Activated CD8-positive, alpha-beta memory T cell treated with anti-CD3 and anti-CD28 coated beads for 24 hours (primary cell): ENCODE data around the gene DGKD.
A peak's percentile ranks its signal among the peaks of the same experiment; 100 is the strongest.
"Not testable (repeated sequence)": the region's sequence is repeated elsewhere in the genome, so short reads cannot be mapped to it uniquely, and the experiment has no call there.

Experiments
- DNase-seq: peaks from one replicate; pipeline ENCODE4 v3.0.0-alpha.2; 2020

DGKD gene

GRCh38 chr2:233353769-233354499 lies at the start of gene DGKD:
Gene DGKD, plus strand, starts transcription at chr2:233354494. Its CDS starts 25 bp downstream, at chr2:233354519.
- DNase-seq = peak; percentile 91

- no peak for DNase-seq
Observed at GRCh38 chr2:233307565-233307964, 46.7 kb upstream of the DGKD start, which contains the start of gene SAG. Gene SAG, plus strand, starts transcription at chr2:233307816. Its CDS starts 1,374 bp downstream, at chr2:233309190.

- DNase-seq = no peak
Observed at GRCh38 chr2:233311241-233311926, 42.9 kb upstream of the DGKD start.

GRCh38 chr2:233312874-233313273 lies 41.4 kb upstream of the DGKD start:
- DNase-seq = no peak

- no peak for DNase-seq
Observed at GRCh38 chr2:233314180-233314925, 39.9 kb upstream of the DGKD start.

- no peak for DNase-seq
Observed at GRCh38 chr2:233317196-233317943, 36.9 kb upstream of the DGKD start.

DNA sequence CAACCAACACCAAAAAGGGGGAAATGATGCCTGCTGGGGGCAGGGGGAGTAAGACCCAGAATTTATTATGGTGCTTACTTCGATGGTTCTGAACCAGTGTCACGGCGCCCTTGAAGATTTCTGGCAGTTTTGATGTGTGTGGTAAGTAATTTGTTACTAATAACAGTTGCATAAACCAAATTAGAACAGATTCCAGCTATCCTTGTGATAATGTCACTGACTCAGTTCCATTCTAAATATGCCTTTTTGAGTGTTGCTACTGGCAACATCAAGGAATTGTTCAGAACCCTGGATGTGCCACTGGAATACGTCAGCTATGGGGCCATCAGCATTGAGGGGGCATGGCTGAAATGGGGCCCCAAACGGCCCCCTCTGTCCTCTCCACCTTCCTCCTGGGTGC lies 35.0 kb upstream of the DGKD start:
- DNase-seq = no peak

DNA sequence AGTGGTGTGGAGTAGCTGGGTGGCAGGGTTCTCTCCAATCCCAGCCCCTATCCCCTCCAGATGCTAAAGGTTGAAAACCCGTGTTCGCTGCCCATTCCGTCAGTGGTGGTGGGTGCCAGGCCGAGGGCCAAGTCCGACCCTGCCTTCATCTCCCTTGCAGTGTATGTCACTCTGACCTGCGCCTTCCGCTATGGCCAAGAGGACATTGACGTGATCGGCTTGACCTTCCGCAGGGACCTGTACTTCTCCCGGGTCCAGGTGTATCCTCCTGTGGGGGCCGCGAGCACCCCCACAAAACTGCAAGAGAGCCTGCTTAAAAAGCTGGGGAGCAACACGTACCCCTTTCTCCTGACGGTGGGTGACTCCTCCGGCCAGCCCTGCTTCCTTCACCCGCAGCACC lies 33.8 kb upstream of the DGKD start:
- DNase-seq = no peak

DNA sequence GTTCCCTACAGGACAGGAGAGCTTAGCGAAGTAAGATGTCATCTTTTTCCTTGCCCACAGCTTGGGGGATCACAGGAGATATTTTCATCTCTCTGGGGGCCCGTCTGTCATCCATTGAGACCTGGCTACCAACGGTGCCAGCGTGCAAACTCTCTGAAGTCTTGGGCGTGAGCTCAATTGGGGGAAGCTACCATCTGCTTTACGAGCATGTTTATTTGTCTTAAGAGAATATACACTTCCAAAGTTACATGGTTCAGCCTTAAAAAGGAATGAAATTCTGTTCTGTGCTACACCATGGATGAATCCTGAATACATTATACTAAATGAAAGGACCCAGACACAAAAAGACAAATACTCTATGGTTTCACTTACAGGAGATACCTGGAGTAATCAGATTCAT lies 33.1 kb upstream of the DGKD start:
- no peak for DNase-seq

GRCh38 chr2:233323851-233324250 lies 30.4 kb upstream of the DGKD start:
- DNase-seq = no peak

GRCh38 chr2:233325256-233325655 lies 29.0 kb upstream of the DGKD start:
- DNase-seq = no peak

- DNase-seq = no peak
Observed at GRCh38 chr2:233325814-233326213, 28.5 kb upstream of the DGKD start.

DNA sequence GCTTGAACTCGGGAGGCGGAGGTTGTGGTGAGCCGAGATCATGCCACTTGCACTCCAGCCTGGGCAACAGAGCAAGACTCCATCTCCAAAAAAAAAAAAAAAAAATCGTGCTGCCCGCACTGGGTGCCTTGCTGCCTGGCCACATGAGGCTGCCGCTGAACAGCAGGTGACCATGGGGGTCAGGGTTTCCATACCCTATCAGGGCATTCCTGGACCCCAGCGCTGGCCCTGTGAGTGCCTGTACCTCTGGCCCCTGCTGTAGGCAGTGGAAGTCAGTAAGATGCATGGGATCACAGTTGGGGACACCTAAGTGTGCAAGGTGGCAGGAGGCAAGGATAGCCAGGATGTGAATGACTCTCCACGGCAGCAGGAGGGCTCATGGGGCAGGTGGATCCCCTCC lies 27.8 kb upstream of the DGKD start:
- DNase-seq = no peak

DNA sequence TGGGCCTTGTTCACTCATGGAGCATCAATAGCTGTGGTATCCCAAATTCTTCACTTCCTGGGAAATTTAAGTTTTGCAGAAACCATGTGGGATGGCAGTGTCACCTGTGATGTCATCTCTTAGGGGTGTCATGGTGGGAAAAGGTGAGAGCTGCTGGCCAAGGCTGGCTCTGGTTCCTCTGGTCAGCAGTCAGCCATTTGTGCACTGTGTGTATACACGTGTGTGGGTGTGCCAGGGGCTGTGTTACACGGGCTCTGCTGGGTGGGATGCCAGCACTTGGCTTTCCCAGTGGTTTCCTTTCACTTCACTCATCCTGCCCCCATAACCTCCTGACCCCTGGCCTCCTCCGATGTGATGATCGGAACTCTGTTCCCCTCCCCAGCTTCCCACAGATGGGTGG lies 25.4 kb upstream of the DGKD start:
- DNase-seq = no peak

- no peak for DNase-seq
Observed at GRCh38 chr2:233329489-233330135, 24.7 kb upstream of the DGKD start.

GRCh38 chr2:233331536-233331935 lies 22.8 kb upstream of the DGKD start:
- DNase-seq = peak; percentile 84

DNA sequence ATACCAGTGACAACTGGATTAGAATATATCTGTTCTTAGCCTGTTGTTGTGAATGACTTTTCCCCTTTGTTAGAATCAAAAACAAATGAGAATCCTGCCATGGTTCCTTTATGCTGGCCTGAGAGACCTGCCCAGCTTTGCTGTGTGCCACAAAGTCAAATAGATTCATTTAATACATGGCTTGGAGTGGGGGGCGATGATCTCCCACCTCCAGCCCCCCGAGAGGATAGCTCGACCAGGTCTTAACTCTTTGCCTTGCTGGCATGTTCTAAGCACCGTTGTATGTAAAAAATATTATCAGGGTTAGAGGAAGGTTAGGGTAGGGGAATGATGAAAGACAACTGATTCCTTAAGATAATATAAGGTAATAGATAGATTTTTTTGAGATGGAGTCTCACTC lies 22.2 kb upstream of the DGKD start:
- no peak for DNase-seq

- DNase-seq = no peak
Observed at GRCh38 chr2:233334915-233335314, 19.4 kb upstream of the DGKD start.

DNA sequence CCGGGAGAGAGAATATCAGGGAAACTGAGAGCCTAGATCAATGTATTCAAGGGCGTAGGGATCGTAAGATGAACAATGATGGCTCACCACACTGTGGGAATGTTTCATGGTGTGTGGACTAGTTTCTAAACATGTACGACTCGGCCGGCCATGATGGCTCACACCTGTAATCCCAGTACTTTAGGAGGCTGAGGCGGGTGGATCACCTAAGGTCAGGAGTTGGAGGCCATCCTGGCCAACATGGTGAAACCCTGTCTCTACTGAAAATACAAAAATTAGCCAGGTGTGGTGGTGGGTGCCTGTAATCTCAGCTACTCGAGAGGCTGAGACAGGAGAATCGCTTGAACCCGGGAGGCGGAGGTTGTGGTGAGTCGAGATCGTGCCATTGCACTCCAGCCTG lies 18.2 kb upstream of the DGKD start:
- DNase-seq = not testable (repeated sequence)

DNA sequence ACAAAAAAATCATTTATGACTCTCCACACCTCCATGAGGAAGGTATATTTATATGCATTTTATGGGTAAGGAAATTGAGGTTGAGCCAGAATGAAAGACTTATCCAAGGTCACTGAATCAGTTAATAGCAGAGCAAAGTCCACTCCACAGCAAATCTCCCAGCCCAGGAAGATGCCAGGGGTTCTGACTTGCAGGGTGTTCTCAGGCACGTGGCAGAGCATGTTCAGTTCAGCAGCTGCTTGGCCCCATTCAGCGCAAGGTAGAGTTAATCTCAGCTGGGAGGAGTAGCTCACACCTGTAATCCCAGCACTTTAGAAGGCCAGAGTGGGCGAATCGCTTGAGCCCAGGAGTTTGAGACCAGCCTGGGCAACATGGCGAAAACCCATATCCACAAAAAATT lies 17.8 kb upstream of the DGKD start:
- DNase-seq = no peak

DNA sequence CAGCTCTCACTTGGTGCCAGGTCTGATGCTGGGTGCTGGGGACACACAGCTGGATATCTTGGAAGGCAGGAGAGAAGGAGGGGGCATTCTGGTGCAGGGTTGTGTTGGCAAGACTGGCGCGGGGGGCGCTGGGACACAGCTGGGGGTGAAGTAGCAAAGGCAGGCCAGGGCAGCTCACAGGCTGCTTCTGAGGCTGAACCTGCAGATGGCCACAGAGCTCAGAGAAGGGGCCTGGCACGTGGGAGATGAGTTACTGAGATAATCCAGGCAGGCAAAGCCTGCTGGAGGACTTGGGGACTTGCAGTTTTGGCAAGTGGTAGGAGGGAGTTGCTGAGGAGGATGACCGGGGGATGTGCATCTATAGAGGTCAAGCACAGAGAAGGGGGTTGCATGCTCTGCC lies 16.2 kb upstream of the DGKD start:
- DNase-seq = no peak

DNA sequence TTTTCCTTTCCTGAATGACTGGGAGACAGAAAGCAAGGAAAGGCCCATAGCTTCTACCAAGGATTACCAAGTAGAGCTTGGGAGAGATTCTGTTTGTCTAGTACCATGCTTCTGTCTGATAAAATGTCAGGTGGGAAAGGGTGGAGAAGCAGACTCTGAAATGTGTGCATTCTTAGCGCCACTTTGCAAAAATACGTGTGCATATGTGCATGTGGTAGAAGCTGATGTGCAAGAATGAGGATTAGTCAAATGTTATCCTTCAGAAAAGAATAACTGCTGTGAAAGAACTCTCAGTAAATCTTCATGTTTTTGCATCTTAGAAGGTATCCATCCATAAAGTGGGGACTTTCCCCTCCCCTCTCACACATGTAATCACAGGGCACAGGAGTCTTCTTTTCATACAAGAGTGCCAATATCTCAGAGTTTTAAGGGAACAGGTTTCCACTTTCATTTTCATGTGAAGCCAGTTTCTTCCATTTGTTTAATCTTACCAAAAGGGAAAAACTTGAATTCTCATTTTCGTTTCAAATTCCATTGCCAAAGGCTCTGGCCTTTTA lies 15.4 kb upstream of the DGKD start:
- DNase-seq = no peak
